Mesothelial cell of epicardium (in vitro differentiated cells): ENCODE measurements around the gene OSBPL8. TPM values are rescaled to one million over a fixed set of nuclear protein-coding genes. Genes with fewer than 3 reads are reported as not detected.
"Not testable (repeated sequence)": the region's sequence is repeated elsewhere in the genome, so short reads cannot be mapped to it uniquely, and the experiment has no call there.

Source experiments
- DNase-seq, 2 experiments: peaks; one replicate each; pipeline ENCODE4 v3.0.0; 2021; ENCODE audit warnings: low spot score in 2 of 2; ENCODE audit not compliant: unreplicated experiment in 2 of 2
- H3K27ac Mint-ChIP-seq: 2 replicates; pipeline ENCODE4 v1.8.0; 2021; ENCODE audit warnings: mixed read lengths
- H3K27me3 Mint-ChIP-seq: 2 replicates; pipeline ENCODE4 v1.8.0; 2021; ENCODE audit warnings: low read depth, mixed read lengths
- H3K36me3 Mint-ChIP-seq: 2 replicates; pipeline ENCODE4 v1.8.0; 2021; ENCODE audit warnings: mixed read lengths
- H3K4me1 Mint-ChIP-seq: 2 replicates; pipeline ENCODE4 v1.8.0; 2021; ENCODE audit warnings: mixed read lengths
- H3K4me3 Mint-ChIP-seq: 2 replicates; pipeline ENCODE4 v1.8.0; 2021; ENCODE audit warnings: mild to moderate bottlenecking, moderate library complexity, mixed read lengths
- H3K9me3 Mint-ChIP-seq: 2 replicates; pipeline ENCODE4 v1.8.0; 2021; ENCODE audit warnings: mixed read lengths
- total RNA-seq: library from RNA; stranded (reverse); gene quantifications from 3 replicates; pipeline ENCODE4 v1.2.1, GENCODE V29; 2021
- TF ChIP-seq, protein P1 (sequence below): fragments of 200-600 bp; sonication (generic); IDR thresholded peaks from one replicate; pipeline ENCODE4 v1.5.0; 2021; ENCODE audit warnings: antibody characterized with exemption; ENCODE audit not compliant: unreplicated experiment

Gene OSBPL8
- total RNA-seq, 1 donor from 2014 or later, result 51.5 TPM

GRCh38 chr12:76486011-76486410 is 73.6 kb downstream of the OSBPL8 start:
- no peaks in the 10 kb centered on the region for H3K27me3 Mint-ChIP-seq
- no peaks in the 10 kb centered on the region for H3K4me1 Mint-ChIP-seq
- TF ChIP-seq, protein P1, sequence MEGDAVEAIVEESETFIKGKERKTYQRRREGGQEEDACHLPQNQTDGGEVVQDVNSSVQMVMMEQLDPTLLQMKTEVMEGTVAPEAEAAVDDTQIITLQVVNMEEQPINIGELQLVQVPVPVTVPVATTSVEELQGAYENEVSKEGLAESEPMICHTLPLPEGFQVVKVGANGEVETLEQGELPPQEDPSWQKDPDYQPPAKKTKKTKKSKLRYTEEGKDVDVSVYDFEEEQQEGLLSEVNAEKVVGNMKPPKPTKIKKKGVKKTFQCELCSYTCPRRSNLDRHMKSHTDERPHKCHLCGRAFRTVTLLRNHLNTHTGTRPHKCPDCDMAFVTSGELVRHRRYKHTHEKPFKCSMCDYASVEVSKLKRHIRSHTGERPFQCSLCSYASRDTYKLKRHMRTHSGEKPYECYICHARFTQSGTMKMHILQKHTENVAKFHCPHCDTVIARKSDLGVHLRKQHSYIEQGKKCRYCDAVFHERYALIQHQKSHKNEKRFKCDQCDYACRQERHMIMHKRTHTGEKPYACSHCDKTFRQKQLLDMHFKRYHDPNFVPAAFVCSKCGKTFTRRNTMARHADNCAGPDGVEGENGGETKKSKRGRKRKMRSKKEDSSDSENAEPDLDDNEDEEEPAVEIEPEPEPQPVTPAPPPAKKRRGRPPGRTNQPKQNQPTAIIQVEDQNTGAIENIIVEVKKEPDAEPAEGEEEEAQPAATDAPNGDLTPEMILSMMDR, result no peak
- H3K9me3 Mint-ChIP-seq, result no peaks in the 10 kb centered on the region
- H3K4me3 Mint-ChIP-seq, result no peak overlapping the region
- no peak overlapping the region for H3K27ac Mint-ChIP-seq
- peaks cover 18% of the 10 kb centered on the region for H3K36me3 Mint-ChIP-seq
- no peak for DNase-seq

DNA sequence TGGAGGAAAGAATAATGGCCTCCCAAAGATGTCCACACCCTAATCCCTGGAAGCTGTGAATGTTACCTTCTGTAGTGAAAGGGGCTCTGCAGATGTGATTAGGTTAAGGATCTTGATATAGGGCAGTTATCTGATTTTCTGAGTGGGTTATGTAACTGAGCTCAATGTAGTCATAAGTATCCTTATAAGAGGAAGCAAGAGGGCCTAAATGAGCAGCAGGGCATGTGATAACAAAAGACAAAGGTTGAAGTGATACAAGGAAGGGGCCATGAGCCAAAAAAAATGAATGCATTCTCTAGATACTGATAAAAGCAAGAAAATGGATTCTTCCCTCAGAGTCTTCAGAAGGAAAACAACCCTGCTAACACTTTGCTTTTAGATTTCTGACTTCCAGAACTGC is 78.8 kb downstream of the OSBPL8 start:
- no peak for DNase-seq
- TF ChIP-seq, protein P1, result no peak
- Mint-ChIP-seq H3K4me1 (peaks cover 2% of the 10 kb centered on the region), H3K36me3 (peaks cover 20% of the 10 kb centered on the region), H3K9me3 (peaks cover 4% of the 10 kb centered on the region), H3K4me3 (no peak overlapping the region), H3K27me3 (no peaks in the 10 kb centered on the region), H3K27ac (no peak overlapping the region)

DNA sequence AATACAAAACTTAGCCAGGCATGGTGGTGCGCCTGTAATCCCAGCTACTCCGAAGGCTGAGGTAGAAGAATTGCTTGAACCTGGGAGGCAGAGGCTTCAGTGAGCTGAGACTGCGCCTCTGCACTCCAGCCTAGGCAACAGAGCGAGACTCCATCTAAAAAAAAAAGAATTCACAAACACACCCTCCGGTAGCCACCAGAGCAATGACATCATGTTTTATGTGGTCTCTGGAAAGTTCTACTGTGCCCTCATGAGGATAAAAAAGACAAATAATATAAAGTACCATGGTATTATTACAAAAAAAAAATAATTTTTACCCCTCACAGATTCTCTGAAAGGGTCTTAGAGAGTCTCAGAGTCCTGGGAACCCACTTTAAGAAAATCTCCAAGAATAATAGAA is 81.5 kb downstream of the OSBPL8 start:
- no peaks in the 10 kb centered on the region for H3K27me3 Mint-ChIP-seq
- H3K9me3 Mint-ChIP-seq, result peaks cover 9% of the 10 kb centered on the region
- no peak for DNase-seq
- TF ChIP-seq, protein P1, result no peak
- H3K36me3 Mint-ChIP-seq, result peaks cover 19% of the 10 kb centered on the region
- no peak overlapping the region for H3K27ac Mint-ChIP-seq
- H3K4me3 Mint-ChIP-seq, result no peak overlapping the region
- peaks cover 5% of the 10 kb centered on the region for H3K4me1 Mint-ChIP-seq

GRCh38 chr12:76472862-76473261 is 86.7 kb downstream of the OSBPL8 start:
- H3K27ac Mint-ChIP-seq, H3K4me3 Mint-ChIP-seq, H3K9me3 Mint-ChIP-seq, DNase-seq, H3K4me1 Mint-ChIP-seq, H3K27me3 Mint-ChIP-seq, H3K36me3 Mint-ChIP-seq: not testable (repeated sequence)

GRCh38 chr12:76471579-76471978 is 88.0 kb downstream of the OSBPL8 start:
- Mint-ChIP-seq H3K4me1 (peaks cover 5% of the 10 kb centered on the region), H3K4me3 (no peak overlapping the region), H3K27ac (no peak overlapping the region), H3K27me3 (no peaks in the 10 kb centered on the region), H3K9me3 (peaks cover 5% of the 10 kb centered on the region), H3K36me3 (peaks cover 5% of the 10 kb centered on the region)
- TF ChIP-seq, protein P1, result no peak
- no peak for DNase-seq

DNA sequence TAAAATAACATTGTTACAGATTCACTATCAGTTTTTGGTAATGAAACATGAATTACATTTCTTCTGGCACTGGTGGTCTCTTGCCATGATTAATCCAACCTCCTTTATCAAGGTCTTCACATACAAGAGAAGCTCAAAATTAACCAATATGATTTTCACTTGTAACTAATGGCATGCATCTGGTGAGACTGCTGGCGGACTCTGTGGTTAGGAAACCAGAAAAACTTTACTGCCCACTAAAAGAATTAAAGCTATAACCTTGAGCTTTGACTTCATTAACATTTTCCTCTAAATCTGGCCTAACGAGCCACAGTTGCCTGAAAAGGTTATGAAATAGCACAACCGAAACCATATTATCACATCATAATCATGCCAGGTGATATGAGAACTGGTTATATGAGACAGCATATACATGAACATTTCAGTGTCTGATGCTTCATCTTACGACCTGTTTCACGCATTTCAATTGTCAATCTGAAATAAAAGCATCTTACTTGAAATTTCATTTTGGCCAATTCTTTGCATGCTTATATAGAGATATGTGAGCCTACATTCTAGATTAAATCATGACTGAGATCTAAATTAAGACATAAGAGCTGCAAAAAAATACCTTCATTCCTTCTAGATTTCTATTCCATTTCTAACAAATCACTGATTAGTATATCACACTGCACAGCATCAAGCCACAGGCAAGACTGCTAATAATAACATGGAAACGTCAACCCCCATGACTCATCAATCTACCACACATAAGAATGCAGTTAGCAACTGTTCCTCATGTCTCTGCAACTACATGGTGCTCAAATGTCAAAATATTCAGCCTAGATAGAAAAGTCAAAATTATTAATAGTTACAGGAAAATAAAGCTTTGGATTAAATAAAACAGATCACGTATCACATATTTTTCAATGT is 89.3 kb downstream of the OSBPL8 start:
- TF ChIP-seq, protein P1, result no peak
- H3K4me3 Mint-ChIP-seq, result no peak overlapping the region

More for the DNA sequence above, 89.3 kb downstream of the OSBPL8 start:
- no peaks in the 10 kb centered on the region for H3K4me1 Mint-ChIP-seq
- no peak for DNase-seq
- peaks cover 5% of the 10 kb centered on the region for H3K36me3 Mint-ChIP-seq
- no peak overlapping the region for H3K27ac Mint-ChIP-seq
- peaks cover 5% of the 10 kb centered on the region for H3K9me3 Mint-ChIP-seq
- no peaks in the 10 kb centered on the region for H3K27me3 Mint-ChIP-seq
